Naive thymus-derived CD4-positive, alpha-beta T cell (primary cell): ENCODE measurements around the gene HNF4A. TPM values are rescaled to one million over a fixed set of nuclear protein-coding genes. Genes with fewer than 3 reads are reported as not detected.

ENCODE experiments used
- ATAC-seq: fragments of 150-1000 bp; cut with Tn5 transposase; 2 replicates; pipeline ENCODE4 v1.10.0; 2021; ENCODE audit warnings: mild to moderate bottlenecking, moderate library complexity
- CTCF ChIA-PET: fragments of 350-600 bp; sonication (Branson Sonifier 250); formaldehyde crosslinking; loops from one replicate; lab custom pipeline; 2021; ENCODE audit warnings: antibody characterized with exemption; lab: Charles Lee
- POLR2A ChIA-PET: fragments of 350-600 bp; sonication (Branson Sonifier 250); formaldehyde crosslinking; loops from one replicate; lab custom pipeline; 2021; ENCODE audit warnings: antibody characterized with exemption, inconsistent platforms; lab: Charles Lee
- DNase-seq, 9 donors: peaks; one replicate each; pipeline versions ENCODE4 v3.0.0 to v3.0.0-alpha.2; 2020 to 2022; ENCODE audit warnings: mixed read lengths in 1 of 9
- H3K27ac ChIP-seq: one replicate; pipeline ENCODE4 v1.7.0; 2013; ENCODE audit warnings: mild to moderate bottlenecking, low read depth, low read length, moderate library complexity
- H3K27me3 ChIP-seq, 2 donors: one replicate each; pipeline ENCODE4 v1.7.0; 2013; ENCODE audit warnings: low read length in 2 of 2, mild to moderate bottlenecking in 2 of 2, moderate library complexity in 2 of 2; ENCODE audit not compliant: control insufficient read depth in 2 of 2, insufficient read depth in 2 of 2
- H3K36me3 ChIP-seq, 3 experiments: 1 replicate in 2 of 3; 2 replicates in 1 of 3; pipeline ENCODE4 v1.7.0; 2013; ENCODE audit warnings: low read length in 3 of 3, mild to moderate bottlenecking in 3 of 3, moderate library complexity in 1 of 3; ENCODE audit not compliant: insufficient read depth in 3 of 3, control insufficient read depth in 2 of 3
- H3K4me1 ChIP-seq, 2 donors: one replicate each; pipeline ENCODE4 v1.7.0; 2013; ENCODE audit warnings: low read length in 2 of 2, mild to moderate bottlenecking in 2 of 2, moderate library complexity in 1 of 2; ENCODE audit not compliant: control insufficient read depth in 2 of 2, insufficient read depth in 2 of 2
- H3K4me3 ChIP-seq: 2 replicates; pipeline ENCODE4 v1.7.0; 2013; ENCODE audit warnings: mild to moderate bottlenecking, low read length
- H3K9me3 ChIP-seq, 3 experiments: 1 replicate in 2 of 3; 2 replicates in 1 of 3; pipeline ENCODE4 v1.7.0; 2013; ENCODE audit warnings: low read length in 3 of 3; ENCODE audit not compliant: control insufficient read depth in 2 of 3
- H3K27ac Mint-ChIP-seq, 9 donors: one replicate each; pipeline ENCODE4 v1.8.0; 2020 to 2022; ENCODE audit warnings: mixed read lengths in 9 of 9, mild to moderate bottlenecking in 8 of 9, moderate library complexity in 5 of 9, inconsistent platforms in 2 of 9
- H3K27me3 Mint-ChIP-seq, 5 donors: one replicate each; pipeline ENCODE4 v1.8.0; 2021 to 2022; ENCODE audit warnings: mixed read lengths in 5 of 5, mild to moderate bottlenecking in 1 of 5
- H3K36me3 Mint-ChIP-seq, 5 donors: one replicate each; pipeline ENCODE4 v1.8.0; 2020 to 2022; ENCODE audit warnings: mixed read lengths in 5 of 5, mild to moderate bottlenecking in 3 of 5, inconsistent platforms in 1 of 5
- H3K4me1 Mint-ChIP-seq, 7 donors: one replicate each; pipeline ENCODE4 v1.8.0; 2020 to 2022; ENCODE audit warnings: mixed read lengths in 7 of 7, mild to moderate bottlenecking in 3 of 7, inconsistent platforms in 1 of 7
- H3K4me3 Mint-ChIP-seq, 10 donors: one replicate each; pipeline ENCODE4 v1.8.0; 2020 to 2022; ENCODE audit warnings: mild to moderate bottlenecking in 10 of 10, mixed read lengths in 10 of 10, moderate library complexity in 6 of 10, inconsistent platforms in 2 of 10
- H3K9me3 Mint-ChIP-seq, 11 donors: one replicate each; pipeline ENCODE4 v1.8.0; 2020 to 2022; ENCODE audit warnings: mixed read lengths in 11 of 11, mild to moderate bottlenecking in 4 of 11, inconsistent platforms in 1 of 11, moderate library complexity in 1 of 11
- intact Hi-C, 2 donors: fragments of 100-400 bp; cut with micrococcal nuclease; formaldehyde crosslinking; loops; one replicate each; pipeline ENCODE4 v1.15.1; 2023
- polyA plus RNA-seq, 2 donors: library from polyadenylated mRNA; unstranded; fragments of 300-500 nt; fragmentation: Illumina TruSeq; gene quantifications; one replicate each; pipeline ENCODE4 v1.2.3, GENCODE V29; 2021
- total RNA-seq, 6 experiments: library from RNA in 5 of 6; stranded (reverse) in 5 of 6; gene quantifications; 1 replicate in 5 of 6; 2 replicates in 1 of 6; pipeline ENCODE4 v1.2.3 and lab custom pipeline; 2021 to 2026

HNF4A gene
- total and polyA plus RNA-seq, 7 experiments from 2014 or later, result not detected

DNA sequence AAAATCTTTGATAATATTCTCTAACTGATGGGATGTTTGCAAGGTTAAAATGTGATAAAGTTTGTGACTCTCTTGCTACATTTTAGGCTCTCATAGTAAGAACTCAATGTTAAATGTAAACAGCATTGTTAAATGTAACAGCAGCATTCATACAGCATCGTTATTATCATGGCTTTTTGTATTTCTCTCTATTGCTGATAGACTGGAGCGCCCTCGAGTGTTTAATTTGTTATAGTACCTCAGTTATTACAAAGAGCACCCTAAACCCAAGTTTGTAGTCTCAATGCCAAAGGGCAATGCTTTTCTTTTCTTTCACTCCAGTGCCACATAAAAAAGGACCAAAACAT, 105.3 kb downstream of the HNF4A start:
- peaks cover 0 to 5% (median 0%) of the 10 kb centered on the region in 5 donors for H3K27me3 Mint-ChIP-seq
- POLR2A ChIA-PET, result interaction anchor here (1.9 kb wide), 1 partner anchor 15 kb away, joined by 5 read pairs; the partner anchor contains the start of gene TTPAL
- H3K9me3 Mint-ChIP-seq, result no peaks in the 10 kb centered on the region
- no peaks in the 10 kb centered on the region for H3K36me3 ChIP-seq
- intact Hi-C loops, result loop anchor here (1.0 to 5.0 kb wide), 4 partner anchors 72 to 344 kb away; partner anchors contain the start of gene FITM2 (in 1 of the 2)
- CTCF ChIA-PET, result interaction anchor here (0.7 to 1.7 kb wide), 4 partner anchors 148 to 245 kb away, joined by 3 to 5 read pairs (median 3); no protein-coding TSS in a partner anchor
- no peaks in the 10 kb centered on the region for H3K9me3 ChIP-seq
- peak; percentile 34 for ATAC-seq
- H3K27ac Mint-ChIP-seq, result peak overlapping the region in 1 of 9 donors; percentile 43
- no peaks in the 10 kb centered on the region for H3K4me1 ChIP-seq
- DNase-seq, result peak in 5 of 9 donors; percentile 16 to 31 (median 24)
- H3K27me3 ChIP-seq, result no peaks in the 10 kb centered on the region
- H3K4me3 Mint-ChIP-seq, result no peak overlapping the region
- no peak overlapping the region for H3K4me3 ChIP-seq
- no peak overlapping the region for H3K27ac ChIP-seq
- H3K4me1 Mint-ChIP-seq, result no peaks in the 10 kb centered on the region
- H3K36me3 Mint-ChIP-seq, result no peaks in the 10 kb centered on the region

DNA sequence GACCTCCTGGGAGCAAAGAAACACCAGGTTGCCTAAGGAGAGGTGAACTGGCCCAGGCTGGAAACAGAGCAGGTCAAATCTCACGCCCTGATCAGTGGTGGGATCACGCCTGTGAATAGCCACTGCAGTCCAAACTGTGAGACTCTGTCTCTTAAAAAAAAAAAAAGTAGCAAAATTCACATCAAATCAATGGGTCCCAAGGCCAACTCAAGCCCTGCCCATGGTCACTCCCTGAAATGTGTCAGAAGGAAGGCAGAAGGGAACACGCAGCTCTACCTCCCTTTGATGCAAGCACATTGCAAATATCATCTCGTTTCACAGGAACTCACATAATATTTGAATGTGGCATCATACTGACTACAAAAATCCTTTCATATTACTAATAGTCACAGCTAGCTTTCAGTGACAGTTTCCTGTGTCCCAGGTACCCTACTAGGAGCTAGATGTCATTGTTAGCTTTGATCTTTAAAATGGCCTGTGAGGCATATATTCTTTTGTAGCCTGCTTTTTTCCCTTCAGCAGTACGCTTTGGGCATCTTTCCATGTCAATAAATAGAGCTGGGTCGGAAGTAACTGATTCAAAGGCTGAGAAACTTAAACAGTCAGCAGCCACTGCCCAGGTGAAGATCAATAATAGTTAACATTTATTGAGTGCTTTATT, 105.8 kb downstream of the HNF4A start:
- no peaks in the 10 kb centered on the region for H3K36me3 Mint-ChIP-seq
- Histone ChIP-seq H3K4me1 (no peaks in the 10 kb centered on the region), H3K27me3 (no peaks in the 10 kb centered on the region), H3K27ac (no peak overlapping the region), H3K9me3 (no peaks in the 10 kb centered on the region), H3K36me3 (no peaks in the 10 kb centered on the region), H3K4me3 (no peak overlapping the region)
- no peak overlapping the region for H3K4me3 Mint-ChIP-seq
- ChIA-PET CTCF (interaction anchor here (0.6 to 1.7 kb wide), 5 partner anchors 137 to 1487 kb away, joined by 3 to 5 read pairs (median 4); no protein-coding TSS in a partner anchor), POLR2A (interaction anchor here (1.9 kb wide), 1 partner anchor 14 kb away, joined by 5 read pairs; the partner anchor contains the start of gene TTPAL)
- H3K9me3 Mint-ChIP-seq, result no peaks in the 10 kb centered on the region
- no peak for DNase-seq
- no peak for ATAC-seq
- intact Hi-C loops, result loop anchor here (2.0 to 5.0 kb wide), 3 partner anchors 72 to 344 kb away; partner anchors contain the start of gene FITM2 (in 1 of the 2)
- H3K27me3 Mint-ChIP-seq, result peaks cover 0 to 5% (median 0%) of the 10 kb centered on the region in 5 donors
- no peaks in the 10 kb centered on the region for H3K4me1 Mint-ChIP-seq
- H3K27ac Mint-ChIP-seq, result peak overlapping the region in 1 of 9 donors; percentile 43

DNA sequence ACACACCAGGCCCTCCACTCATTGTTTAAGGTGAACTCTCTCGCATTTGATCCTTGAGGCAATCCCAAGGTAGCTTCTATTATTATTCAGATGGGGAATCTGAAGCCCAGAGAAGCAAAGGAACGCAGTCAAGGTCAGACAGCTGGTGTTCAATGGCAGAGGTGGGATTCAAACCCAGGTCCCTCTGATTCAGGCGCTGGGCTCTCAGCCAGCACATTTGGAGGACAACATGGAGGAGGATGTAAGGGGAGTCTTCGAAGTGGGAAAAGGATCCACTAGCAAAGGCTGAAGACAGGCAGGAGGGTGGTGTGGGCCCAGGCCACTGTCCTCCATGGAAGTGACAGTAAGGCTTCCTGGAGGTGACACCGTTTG, 106.3 kb downstream of the HNF4A start:
- DNase-seq (no peak), ATAC-seq (no peak)
- Histone ChIP-seq H3K9me3 (no peaks in the 10 kb centered on the region), H3K36me3 (no peaks in the 10 kb centered on the region), H3K27me3 (no peaks in the 10 kb centered on the region), H3K4me1 (no peaks in the 10 kb centered on the region), H3K27ac (no peak overlapping the region), H3K4me3 (no peak overlapping the region)
- H3K4me1 Mint-ChIP-seq, result no peaks in the 10 kb centered on the region
- intact Hi-C loops, result loop anchor here (2.0 to 5.0 kb wide), 3 partner anchors 73 to 345 kb away; partner anchors contain the start of gene FITM2 (in 1 of the 2)
- H3K9me3 Mint-ChIP-seq, result no peaks in the 10 kb centered on the region
- no peak overlapping the region for H3K27ac Mint-ChIP-seq
- peaks cover 0 to 5% (median 0%) of the 10 kb centered on the region in 5 donors for H3K27me3 Mint-ChIP-seq
- ChIA-PET POLR2A (interaction anchor here (1.9 kb wide), 1 partner anchor 14 kb away, joined by 5 read pairs; the partner anchor contains the start of gene TTPAL), CTCF (interaction anchor here (0.6 to 1.7 kb wide), 5 partner anchors 137 to 1487 kb away, joined by 3 to 5 read pairs (median 4); no protein-coding TSS in a partner anchor)
- H3K4me3 Mint-ChIP-seq, result no peak overlapping the region
- H3K36me3 Mint-ChIP-seq, result no peaks in the 10 kb centered on the region

DNA sequence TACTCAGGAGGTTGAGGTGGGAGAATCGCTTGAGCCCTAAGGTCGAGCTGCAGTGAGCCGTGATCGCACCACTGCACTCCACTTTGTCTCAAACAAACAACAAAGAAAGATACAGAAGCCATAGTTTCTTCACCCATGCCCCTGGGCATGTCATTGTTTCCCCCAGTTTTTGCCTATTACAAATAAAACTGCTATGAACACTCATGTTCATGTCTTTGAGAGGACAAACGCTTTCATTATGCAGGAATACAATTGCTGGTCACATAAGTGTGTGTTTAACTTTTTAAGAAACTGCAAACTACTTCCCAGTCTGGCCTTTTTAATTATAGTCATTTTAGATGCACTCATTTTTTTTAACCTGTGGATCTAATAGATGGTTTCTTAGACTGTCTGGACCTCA, 108.0 kb downstream of the HNF4A start:
- Mint-ChIP-seq H3K36me3 (no peaks in the 10 kb centered on the region), H3K4me1 (no peaks in the 10 kb centered on the region), H3K9me3 (no peaks in the 10 kb centered on the region), H3K27me3 (peaks cover 0 to 5% (median 0%) of the 10 kb centered on the region in 5 donors), H3K27ac (no peak overlapping the region), H3K4me3 (no peak overlapping the region)
- no peaks in the 10 kb centered on the region for H3K4me1 ChIP-seq
- no peaks in the 10 kb centered on the region for H3K36me3 ChIP-seq
- ChIA-PET CTCF (interaction anchor here (1.4 kb wide), 1 partner anchor 251 kb away, joined by 4 read pairs; no protein-coding TSS in a partner anchor), POLR2A (no interaction called here)
- no peak overlapping the region for H3K4me3 ChIP-seq
- H3K9me3 ChIP-seq, result no peaks in the 10 kb centered on the region
- DNase-seq, result no peak
- ATAC-seq, result no peak
- intact Hi-C loops, result loop anchor here in 1 of 2 donors (5.0 kb wide), 1 partner anchor 151 kb away; the partner anchor contains the start of gene FITM2
- no peak overlapping the region for H3K27ac ChIP-seq
- no peaks in the 10 kb centered on the region for H3K27me3 ChIP-seq

DNA sequence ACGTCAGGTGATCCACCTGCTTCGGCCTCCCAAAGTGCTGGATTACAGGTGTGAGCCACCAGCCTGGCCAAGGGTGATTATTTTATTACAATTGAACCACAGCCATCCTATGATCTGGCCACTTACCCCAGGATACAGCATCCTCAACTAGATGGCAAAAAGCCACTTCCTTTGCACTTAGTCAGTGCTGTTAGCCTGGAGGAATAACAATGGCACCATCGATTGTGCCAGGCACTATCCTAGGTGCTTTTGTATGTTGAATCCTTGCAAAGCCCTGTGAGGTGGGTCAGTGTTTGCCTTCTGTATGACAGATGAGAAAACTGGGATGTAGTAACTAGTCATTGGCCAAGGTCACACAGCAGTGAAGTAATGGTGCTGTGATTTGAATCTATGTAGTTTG, 109.0 kb downstream of the HNF4A start:
- CTCF ChIA-PET, result no interaction called here
- H3K4me3 Mint-ChIP-seq, result no peak overlapping the region
- no peaks in the 10 kb centered on the region for H3K36me3 Mint-ChIP-seq
- POLR2A ChIA-PET, result no interaction called here
- no peaks in the 10 kb centered on the region for H3K4me1 Mint-ChIP-seq
- intact Hi-C loops, result loop anchor here in 1 of 2 donors (5.0 kb wide), 1 partner anchor 152 kb away; the partner anchor contains the start of gene FITM2
- H3K27ac Mint-ChIP-seq, result no peak overlapping the region
- peaks cover 0 to 5% (median 0%) of the 10 kb centered on the region in 5 donors for H3K27me3 Mint-ChIP-seq
- Histone ChIP-seq H3K4me3 (no peak overlapping the region), H3K36me3 (no peaks in the 10 kb centered on the region), H3K9me3 (no peaks in the 10 kb centered on the region), H3K27ac (no peak overlapping the region), H3K27me3 (no peaks in the 10 kb centered on the region), H3K4me1 (no peaks in the 10 kb centered on the region)
- H3K9me3 Mint-ChIP-seq, result no peaks in the 10 kb centered on the region
- DNase-seq (no peak), ATAC-seq (no peak)

DNA sequence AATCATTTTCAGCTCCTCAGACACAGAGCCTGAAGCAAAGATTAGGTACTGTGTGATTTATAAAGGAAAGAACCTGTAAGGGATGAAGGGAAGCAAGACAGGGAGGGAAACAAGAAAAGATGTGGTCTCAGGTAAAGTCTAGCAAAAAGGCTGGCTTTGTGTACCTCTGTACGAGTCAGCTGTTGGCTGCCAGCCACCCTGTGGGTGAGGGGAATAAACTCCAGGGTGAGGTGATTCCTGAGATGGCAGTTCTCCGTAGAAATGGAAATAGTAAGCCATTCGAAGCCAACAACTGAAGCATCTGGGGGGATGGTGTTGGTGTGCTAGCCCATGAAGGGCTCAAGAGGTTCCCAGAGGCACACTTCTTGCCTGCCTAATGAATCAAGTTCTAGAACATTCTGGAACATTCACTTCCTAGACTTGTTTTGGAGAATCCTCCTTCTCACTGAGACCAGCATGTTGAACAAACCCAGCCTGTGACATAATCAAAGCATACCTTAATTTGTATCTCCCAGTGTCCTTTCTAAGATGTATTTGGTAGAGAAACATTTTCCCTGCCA, 109.6 kb downstream of the HNF4A start:
- no peaks in the 10 kb centered on the region for H3K27me3 ChIP-seq
- H3K9me3 Mint-ChIP-seq, result no peaks in the 10 kb centered on the region
- H3K4me3 Mint-ChIP-seq, result no peak overlapping the region
- H3K4me1 ChIP-seq, result no peaks in the 10 kb centered on the region
- no peak overlapping the region for H3K27ac ChIP-seq
- DNase-seq, result no peak
- POLR2A ChIA-PET, result no interaction called here
- CTCF ChIA-PET, result no interaction called here
- H3K9me3 ChIP-seq, result no peaks in the 10 kb centered on the region
- H3K27ac Mint-ChIP-seq, result no peak overlapping the region
- H3K4me3 ChIP-seq, result no peak overlapping the region
- intact Hi-C loops, result no loop called here
- ATAC-seq, result no peak
- no peaks in the 10 kb centered on the region for H3K4me1 Mint-ChIP-seq
- no peaks in the 10 kb centered on the region for H3K36me3 ChIP-seq
- no peaks in the 10 kb centered on the region for H3K36me3 Mint-ChIP-seq
- H3K27me3 Mint-ChIP-seq, result peaks cover 0 to 8% (median 0%) of the 10 kb centered on the region in 5 donors
